Measurements from ENCODE around the gene C17orf67.

C17orf67 gene

GRCh38 chr17:56835264-56835585 lies 1.5 kb upstream of the C17orf67 start:
- H3K4me3 ChIP-seq (ENCODE audit: low read depth, low read length), result no peak overlapping the region
- no peak for TF ChIP-seq CTCF (IDR thresholded peaks at IDR 0.05; ENCODE audit: low read depth, low read length)
- in situ Hi-C loops (cut with HindIII; ENCODE audit: low sequenced_read_pairs), result no loop called here
- DNase-seq (ENCODE audit: low read depth, low spot score), result no peak

- in situ Hi-C loops (cut with HindIII; ENCODE audit: low sequenced_read_pairs), result no loop called here
- DNase-seq (ENCODE audit: low read depth, low spot score), result no peak
Measured at GRCh38 chr17:56834380-56835263, 902 bp upstream of the C17orf67 start.

GRCh38 chr17:56833057-56833808 lies 487 bp downstream of the C17orf67 start:
- DNase-seq (ENCODE audit: low read depth, low spot score), result peak; percentile 43
- in situ Hi-C loops (cut with HindIII; ENCODE audit: low sequenced_read_pairs), result no loop called here
- peak overlapping the region; percentile 61 for H3K4me3 ChIP-seq (ENCODE audit: low read depth, low read length)
- no peak for TF ChIP-seq CTCF (IDR thresholded peaks at IDR 0.05; ENCODE audit: low read depth, low read length)

More at GRCh38 chr17:56834380-56835263, 902 bp upstream of the C17orf67 start:
- peak overlapping the region; percentile 57 for H3K4me3 ChIP-seq (ENCODE audit: low read depth, low read length)
- no peak for TF ChIP-seq CTCF (IDR thresholded peaks at IDR 0.05; ENCODE audit: low read depth, low read length)

- peak overlapping the region; percentile 14 for H3K4me3 ChIP-seq (ENCODE audit: low read depth, low read length)
- DNase-seq (ENCODE audit: low read depth, low spot score), result no peak
- no peak for TF ChIP-seq CTCF (IDR thresholded peaks at IDR 0.05; ENCODE audit: low read depth, low read length)
- in situ Hi-C loops (cut with HindIII; ENCODE audit: low sequenced_read_pairs), result no loop called here
Measured at GRCh38 chr17:56832446-56832845, 1.3 kb downstream of the C17orf67 start.

GRCh38 chr17:56831369-56832095 lies 2.2 kb downstream of the C17orf67 start:
- DNase-seq (ENCODE audit: low read depth, low spot score), result no peak
- no peak for TF ChIP-seq CTCF (IDR thresholded peaks at IDR 0.05; ENCODE audit: low read depth, low read length)
- no peak overlapping the region for H3K4me3 ChIP-seq (ENCODE audit: low read depth, low read length)
- in situ Hi-C loops (cut with HindIII; ENCODE audit: low sequenced_read_pairs), result no loop called here

GRCh38 chr17:56830726-56831368 lies 2.9 kb downstream of the C17orf67 start:
- TF ChIP-seq CTCF (IDR thresholded peaks at IDR 0.05; ENCODE audit: low read depth, low read length), result no peak
- H3K4me3 ChIP-seq (ENCODE audit: low read depth, low read length), result no peak overlapping the region
- no peak for DNase-seq (ENCODE audit: low read depth, low spot score)
- in situ Hi-C loops (cut with HindIII; ENCODE audit: low sequenced_read_pairs), result no loop called here

All from astrocyte of the spinal cord (primary cell).